Transverse colon (tissue), 4 donors: ENCODE results near the gene RNF212. TPM values are rescaled to one million over a fixed set of nuclear protein-coding genes. Genes with fewer than 3 reads are reported as not detected.
A peak's percentile ranks its signal among the peaks of the same experiment; 100 is the strongest.

ENCODE experiments used
- DNase-seq: peaks from one replicate; pipeline ENCODE4 v3.0.0-alpha.2; 2019
- H3K27ac ChIP-seq, 4 donors: fragments of 200-600 bp; sonication (generic); 2 replicates each; pipeline ENCODE4 v1.5.1; 2016 to 2018; ENCODE audit warnings: inconsistent platforms in 4 of 4
- H3K27me3 ChIP-seq: fragments of 200-600 bp; sonication (generic); 2 replicates; pipeline ENCODE4 v1.5.1; 2017; ENCODE audit warnings: inconsistent platforms
- H3K36me3 ChIP-seq, 4 donors: fragments of 200-600 bp; sonication (generic); 2 replicates each; pipeline ENCODE4 v1.5.1; 2017 to 2019; ENCODE audit warnings: inconsistent platforms in 4 of 4
- H3K4me1 ChIP-seq, 4 donors: fragments of 200-600 bp; sonication (generic); 2 replicates each; pipeline ENCODE4 v1.5.1; 2017 to 2020; ENCODE audit warnings: inconsistent platforms in 4 of 4
- H3K4me3 ChIP-seq, 4 donors: fragments of 200-600 bp; sonication (generic); 1 replicate in 1 of 4; 2 replicates in 3 of 4; pipeline versions ENCODE4 v1.5.1 to v1.6.1; 2017 to 2019; ENCODE audit warnings: inconsistent platforms in 4 of 4
- H3K9me3 ChIP-seq, 2 donors: fragments of 200-600 bp; sonication (generic); 2 replicates each; pipeline ENCODE4 v1.5.1; 2017 to 2019; ENCODE audit warnings: inconsistent platforms in 2 of 2
- CTCF ChIP-seq, 5 experiments: fragments of 200-600 bp in 3 of 5; fragments of 450-650 bp in 2 of 5; sonication (generic) in 3 of 5; IDR thresholded peaks; 1 replicate in 2 of 5; 2 replicates in 3 of 5; pipeline ENCODE4 v1.5.1; 2016 to 2017; ENCODE audit warnings: antibody characterized with exemption in 5 of 5, inconsistent platforms in 3 of 5, mild to moderate bottlenecking in 2 of 5, moderate library complexity in 1 of 5
- EP300 ChIP-seq: sonication (generic); formaldehyde crosslinking; IDR thresholded peaks from one replicate; pipeline ENCODE4 v1.6.1; 2017; ENCODE audit warnings: antibody characterized with exemption, low read depth
- POLR2A ChIP-seq: fragments of 450-650 bp; IDR thresholded peaks from one replicate; pipeline ENCODE4 v1.6.1; 2016; ENCODE audit warnings: antibody characterized with exemption, mild to moderate bottlenecking, moderate library complexity
- POLR2AphosphoS5 ChIP-seq, 3 donors: sonication (generic); formaldehyde crosslinking; IDR thresholded peaks; one replicate each; pipeline ENCODE4 v1.6.1; 2016; ENCODE audit warnings: antibody characterized with exemption in 3 of 3
- WGBS, 2 donors: methylation state at CpG; one replicate each; pipeline ENCODE4 v1.1.5; 2018; ENCODE audit warnings: low coverage in 1 of 2; 5-methylcytosine and 5-hydroxymethylcytosine counted together
- in situ Hi-C, 4 donors: fragments of 200-750 bp; cut with MboI; loops; one replicate each; pipeline versions ENCODE4 v1.15.0 to v1.15.1; 2017; ENCODE audit warnings: low sequenced_read_pairs in 3 of 4, low pct_ligation_motif_present in 1 of 4, low pct_unique_long_range_greater_than_20kb in 1 of 4
- intact Hi-C: fragments of 100-400 bp; cut with DNase I; formaldehyde crosslinking; loops from one replicate; pipeline ENCODE4 v1.15.1; 2023; ENCODE audit warnings: low total_unique reads
- total RNA-seq, 4 donors: library from RNA; depleted of rRNA; stranded (reverse); fragments of >200 nt; gene quantifications; one replicate each; pipeline ENCODE4 v1.1.0, GENCODE V29; 2016

The RNF212 gene
- total RNA-seq, 4 donors from 2014 or later, result 2.5 to 9.1 TPM; not detected in 2

DNA sequence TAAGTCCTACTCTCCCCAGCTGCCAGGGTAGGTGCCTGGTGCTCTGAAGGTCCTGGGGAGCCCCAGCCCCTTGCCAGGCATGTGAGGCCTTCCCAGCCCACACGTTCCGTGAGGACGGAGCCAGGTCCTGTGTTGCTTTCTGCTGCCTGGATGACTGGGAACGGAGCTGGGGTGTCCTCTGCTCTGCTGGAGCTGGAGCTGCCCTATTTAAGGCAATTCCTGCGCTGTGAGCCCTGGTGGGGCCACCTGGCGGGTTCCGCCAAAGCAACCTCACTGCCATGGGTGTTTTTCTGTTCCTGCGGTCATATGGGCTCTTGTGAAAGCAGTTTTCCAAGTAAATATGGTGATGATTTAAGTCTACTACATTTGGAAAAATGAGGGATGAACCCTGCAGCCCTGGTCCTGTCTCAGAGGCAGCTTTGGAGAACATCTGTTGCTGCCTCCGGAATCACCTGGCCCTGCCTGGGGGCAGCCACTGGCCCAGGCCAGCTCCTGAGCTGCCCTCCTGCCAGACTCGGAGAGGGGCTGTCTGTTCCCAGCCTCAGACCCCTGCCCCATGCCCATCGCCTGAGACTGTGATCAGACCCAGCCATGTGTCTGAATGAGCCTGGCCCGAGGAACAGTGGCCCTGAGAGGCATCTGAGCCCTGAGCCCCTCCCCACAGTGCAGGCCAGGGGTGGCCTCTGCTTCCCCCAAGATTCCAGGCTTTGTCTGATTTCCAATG, 68.7 kb downstream of the RNF212 start:
- no peaks in the 10 kb centered on the region for H3K9me3 ChIP-seq
- TF ChIP-seq CTCF (IDR thresholded peaks at IDR 0.05), result no peak
- no peak for TF ChIP-seq POLR2AphosphoS5 (IDR thresholded peaks at IDR 0.05)
- no peak for TF ChIP-seq EP300
- TF ChIP-seq POLR2A, result no peak
- WGBS, 2 donors, result 89% methylated on average over 10 of the region's 12 CpGs; no CpG with 5 or more reads in 1 of the 2 donors
- H3K4me1 ChIP-seq, result peaks cover 3 to 53% (median 40%) of the 10 kb centered on the region in 4 donors
- no peak overlapping the region for H3K4me3 ChIP-seq
- peak overlapping the region in 3 of 4 donors; percentile 12 to 63 (median 18) for H3K27ac ChIP-seq
- H3K27me3 ChIP-seq, result peaks cover 36% of the 10 kb centered on the region
- in situ Hi-C loops (no loop called here), intact Hi-C loops (no loop called here)
- no peaks in the 10 kb centered on the region for H3K36me3 ChIP-seq
- DNase-seq, result no peak

DNA sequence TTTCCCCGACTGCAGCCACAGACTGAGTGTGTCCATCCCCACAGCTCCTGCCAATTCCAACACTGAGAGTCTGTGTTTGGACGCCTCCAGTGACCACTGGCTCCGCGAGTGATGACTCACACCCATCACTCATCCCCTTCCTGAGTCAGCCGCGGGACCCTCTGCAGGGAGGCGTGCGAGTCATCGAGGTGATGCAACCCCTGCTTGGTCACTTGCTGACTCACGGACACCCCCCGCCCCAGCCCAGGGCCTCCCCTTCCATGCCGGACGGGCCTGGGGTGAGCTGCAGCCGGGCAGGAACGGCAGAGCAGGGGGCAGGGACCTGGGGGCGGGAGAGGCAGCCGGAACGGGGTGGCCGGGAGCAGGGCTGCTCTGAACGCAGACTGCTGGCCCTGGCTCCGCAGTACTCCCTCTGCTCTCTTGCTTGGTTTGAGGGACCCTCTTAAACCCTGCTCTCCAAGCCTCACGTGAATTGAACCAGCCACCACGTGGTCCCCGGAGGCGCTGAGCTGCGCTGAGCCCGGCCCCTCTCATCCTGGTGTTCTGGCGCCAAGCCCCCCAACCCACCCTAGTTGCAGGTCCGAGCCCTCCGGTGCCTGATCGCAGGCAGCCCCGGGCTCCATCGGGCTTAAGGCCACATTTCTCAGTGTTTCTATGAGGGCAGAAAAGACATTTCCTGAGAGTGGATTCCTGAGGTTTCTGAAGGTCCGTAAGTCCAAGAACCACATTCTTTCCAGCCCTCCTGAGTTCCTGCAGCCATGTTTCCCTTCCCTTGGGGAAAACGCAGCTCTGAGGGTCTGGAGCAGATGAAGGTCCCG, 69.5 kb downstream of the RNF212 start:
- Histone ChIP-seq H3K4me1 (peaks cover 3 to 59% (median 40%) of the 10 kb centered on the region in 4 donors), H3K27ac (peak overlapping the region; percentile 12 to 63 (median 28))

DNA sequence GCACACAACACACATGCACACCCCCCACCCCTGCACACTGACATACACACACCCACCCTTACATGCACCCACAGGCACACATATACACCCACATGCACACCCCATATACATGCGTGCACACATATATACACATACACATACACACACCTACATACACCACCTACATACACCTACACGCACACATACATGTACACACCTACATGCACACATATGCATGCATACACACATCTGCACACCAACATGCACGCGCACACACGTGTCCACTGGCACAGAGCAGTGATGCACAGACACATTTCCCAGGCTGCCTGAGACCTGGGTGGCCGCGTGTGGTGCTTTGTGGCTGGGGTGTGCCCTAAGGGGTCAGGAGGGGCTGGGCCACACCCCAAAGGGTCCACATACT, 70.2 kb downstream of the RNF212 start:
- H3K27me3 ChIP-seq, result peaks cover 33% of the 10 kb centered on the region
- no peaks in the 10 kb centered on the region for H3K36me3 ChIP-seq
- H3K27ac ChIP-seq, result no peak overlapping the region
- peaks cover 3 to 59% (median 40%) of the 10 kb centered on the region in 4 donors for H3K4me1 ChIP-seq
- no peak overlapping the region for H3K4me3 ChIP-seq
- H3K9me3 ChIP-seq, result no peaks in the 10 kb centered on the region
- no peak for DNase-seq
- in situ Hi-C loops, result no loop called here
- TF ChIP-seq POLR2A (no peak), CTCF (IDR thresholded peaks at IDR 0.05) (no peak), POLR2AphosphoS5 (IDR thresholded peaks at IDR 0.05) (no peak), EP300 (no peak)
- WGBS, 2 donors, result 58 to 69% methylated on average over 5 to 7 of the region's 7 CpGs
- intact Hi-C loops, result no loop called here

More for the DNA sequence above, 69.5 kb downstream of the RNF212 start:
- Histone ChIP-seq H3K9me3 (no peaks in the 10 kb centered on the region), H3K36me3 (no peaks in the 10 kb centered on the region), H3K4me3 (no peak overlapping the region), H3K27me3 (peaks cover 33% of the 10 kb centered on the region)
- TF ChIP-seq POLR2A, result no peak
- peak; percentile 68 to 78 (median 70) for TF ChIP-seq POLR2AphosphoS5 (IDR thresholded peaks at IDR 0.05)
- peak; percentile 76 for DNase-seq
- 30% methylated on average over 36 of the region's 36 CpGs; no CpG with 5 or more reads in 1 of the 2 donors for WGBS, 2 donors
- intact Hi-C loops, result no loop called here
- in situ Hi-C loops, result no loop called here

GRCh38 chr4:1042352-1043055, 70.9 kb downstream of the RNF212 start:
- TF ChIP-seq POLR2A (no peak), EP300 (no peak), CTCF (IDR thresholded peaks at IDR 0.05) (no peak), POLR2AphosphoS5 (IDR thresholded peaks at IDR 0.05) (no peak)

More at GRCh38 chr4:1042352-1043055, 70.9 kb downstream of the RNF212 start:
- in situ Hi-C loops (no loop called here), intact Hi-C loops (no loop called here)
- H3K27me3 ChIP-seq, result peaks cover 33% of the 10 kb centered on the region
- no peak overlapping the region for H3K27ac ChIP-seq
- no peak overlapping the region for H3K4me3 ChIP-seq
- H3K36me3 ChIP-seq, result no peaks in the 10 kb centered on the region
- no peaks in the 10 kb centered on the region for H3K9me3 ChIP-seq
- peaks cover 3 to 53% (median 36%) of the 10 kb centered on the region in 4 donors for H3K4me1 ChIP-seq
- no peak for DNase-seq
- WGBS, 2 donors, result 63 to 75% methylated on average over 4 to 17 of the region's 17 CpGs
